Breast epithelium (tissue), 4 donors: Measurements from ENCODE around the gene TMUB2. TPM values are rescaled to one million over a fixed set of nuclear protein-coding genes. Genes with fewer than 3 reads are reported as not detected.
A peak's percentile ranks its signal among the peaks of the same experiment; 100 is the strongest.

ENCODE experiments used
- DNase-seq, 2 donors: peaks; one replicate each; pipeline ENCODE4 v3.0.0-alpha.2; 2019; ENCODE audit warnings: low spot score in 2 of 2
- H3K27ac ChIP-seq, 2 donors: fragments of 200-600 bp; sonication (generic) in 1 of 2; one replicate each; pipeline ENCODE4 v1.5.1; 2016 to 2019; ENCODE audit warnings: mild to moderate bottlenecking in 1 of 2
- H3K27me3 ChIP-seq, 2 donors: fragments of 200-600 bp; sonication (generic) in 1 of 2; one replicate each; pipeline versions ENCODE4 v1.5.1 to v1.6.0; 2017 to 2019; ENCODE audit warnings: control low read depth in 1 of 2, mild to moderate bottlenecking in 1 of 2
- H3K36me3 ChIP-seq: fragments of 200-600 bp; one replicate; pipeline ENCODE4 v1.5.1; 2019
- H3K4me1 ChIP-seq, 2 donors: fragments of 200-600 bp; sonication (generic); one replicate each; pipeline ENCODE4 v1.5.1; 2016 to 2019; ENCODE audit warnings: control low read depth in 1 of 2
- H3K4me3 ChIP-seq, 3 donors: fragments of 200-600 bp; sonication (generic); 1 replicate in 2 of 3; 2 replicates in 1 of 3; pipeline ENCODE4 v1.5.1; 2016 to 2019; ENCODE audit warnings: mild to moderate bottlenecking in 3 of 3, moderate library complexity in 2 of 3
- H3K9me3 ChIP-seq, 2 donors: fragments of 200-600 bp; sonication (generic) in 1 of 2; one replicate each; pipeline ENCODE4 v1.5.1; 2016 to 2019; ENCODE audit warnings: control low read depth in 1 of 2
- POLR2A ChIP-seq: fragments of 450-650 bp; IDR thresholded peaks from one replicate; pipeline ENCODE4 v1.6.1; 2016; ENCODE audit warnings: antibody characterized with exemption, mild to moderate bottlenecking, moderate library complexity
- POLR2AphosphoS5 ChIP-seq, 3 donors: sonication (generic); formaldehyde crosslinking; IDR thresholded peaks; one replicate each; pipeline ENCODE4 v1.6.1; 2017; ENCODE audit warnings: antibody characterized with exemption in 3 of 3
- intact Hi-C: fragments of 100-400 bp; cut with DNase I; formaldehyde crosslinking; loops from one replicate; pipeline ENCODE4 v1.15.1; 2023; ENCODE audit warnings: low total_unique reads
- total RNA-seq, 3 donors: library from RNA; depleted of rRNA; stranded (reverse); fragments of >200 nt; gene quantifications; one replicate each; pipeline ENCODE4 v1.1.0, GENCODE V29; 2016
- TF ChIP-seq, protein P1 (sequence below), 3 donors: fragments of 450-650 bp; IDR thresholded peaks; one replicate each; pipeline ENCODE4 v1.5.1; 2016 to 2017; ENCODE audit warnings: antibody characterized with exemption in 3 of 3, mild to moderate bottlenecking in 3 of 3, moderate library complexity in 3 of 3

Gene TMUB2
- total RNA-seq, 3 donors from 2014 or later = 36.0 to 52.0 (median 40.6) TPM

- H3K36me3 ChIP-seq = peaks cover 9% of the 10 kb centered on the region
- H3K4me3 ChIP-seq = no peak overlapping the region
- intact Hi-C loops = loop anchor here (5.0 kb wide), 1 partner anchor 116 kb away; no protein-coding TSS in a partner anchor
- TF ChIP-seq POLR2A = no peak
- TF ChIP-seq POLR2AphosphoS5 (IDR thresholded peaks at IDR 0.05) = no peak
- TF ChIP-seq, protein P1, sequence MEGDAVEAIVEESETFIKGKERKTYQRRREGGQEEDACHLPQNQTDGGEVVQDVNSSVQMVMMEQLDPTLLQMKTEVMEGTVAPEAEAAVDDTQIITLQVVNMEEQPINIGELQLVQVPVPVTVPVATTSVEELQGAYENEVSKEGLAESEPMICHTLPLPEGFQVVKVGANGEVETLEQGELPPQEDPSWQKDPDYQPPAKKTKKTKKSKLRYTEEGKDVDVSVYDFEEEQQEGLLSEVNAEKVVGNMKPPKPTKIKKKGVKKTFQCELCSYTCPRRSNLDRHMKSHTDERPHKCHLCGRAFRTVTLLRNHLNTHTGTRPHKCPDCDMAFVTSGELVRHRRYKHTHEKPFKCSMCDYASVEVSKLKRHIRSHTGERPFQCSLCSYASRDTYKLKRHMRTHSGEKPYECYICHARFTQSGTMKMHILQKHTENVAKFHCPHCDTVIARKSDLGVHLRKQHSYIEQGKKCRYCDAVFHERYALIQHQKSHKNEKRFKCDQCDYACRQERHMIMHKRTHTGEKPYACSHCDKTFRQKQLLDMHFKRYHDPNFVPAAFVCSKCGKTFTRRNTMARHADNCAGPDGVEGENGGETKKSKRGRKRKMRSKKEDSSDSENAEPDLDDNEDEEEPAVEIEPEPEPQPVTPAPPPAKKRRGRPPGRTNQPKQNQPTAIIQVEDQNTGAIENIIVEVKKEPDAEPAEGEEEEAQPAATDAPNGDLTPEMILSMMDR (IDR thresholded peaks at IDR 0.05) = no peak
- DNase-seq = no peak
- no peaks in the 10 kb centered on the region for H3K9me3 ChIP-seq
- H3K27ac ChIP-seq = no peak overlapping the region
- peaks cover 0 to 3% of the 10 kb centered on the region in 2 donors for H3K4me1 ChIP-seq
- no peaks in the 10 kb centered on the region for H3K27me3 ChIP-seq
Measured at GRCh38 chr17:44211281-44212265, 24.8 kb downstream of the TMUB2 start.

DNA sequence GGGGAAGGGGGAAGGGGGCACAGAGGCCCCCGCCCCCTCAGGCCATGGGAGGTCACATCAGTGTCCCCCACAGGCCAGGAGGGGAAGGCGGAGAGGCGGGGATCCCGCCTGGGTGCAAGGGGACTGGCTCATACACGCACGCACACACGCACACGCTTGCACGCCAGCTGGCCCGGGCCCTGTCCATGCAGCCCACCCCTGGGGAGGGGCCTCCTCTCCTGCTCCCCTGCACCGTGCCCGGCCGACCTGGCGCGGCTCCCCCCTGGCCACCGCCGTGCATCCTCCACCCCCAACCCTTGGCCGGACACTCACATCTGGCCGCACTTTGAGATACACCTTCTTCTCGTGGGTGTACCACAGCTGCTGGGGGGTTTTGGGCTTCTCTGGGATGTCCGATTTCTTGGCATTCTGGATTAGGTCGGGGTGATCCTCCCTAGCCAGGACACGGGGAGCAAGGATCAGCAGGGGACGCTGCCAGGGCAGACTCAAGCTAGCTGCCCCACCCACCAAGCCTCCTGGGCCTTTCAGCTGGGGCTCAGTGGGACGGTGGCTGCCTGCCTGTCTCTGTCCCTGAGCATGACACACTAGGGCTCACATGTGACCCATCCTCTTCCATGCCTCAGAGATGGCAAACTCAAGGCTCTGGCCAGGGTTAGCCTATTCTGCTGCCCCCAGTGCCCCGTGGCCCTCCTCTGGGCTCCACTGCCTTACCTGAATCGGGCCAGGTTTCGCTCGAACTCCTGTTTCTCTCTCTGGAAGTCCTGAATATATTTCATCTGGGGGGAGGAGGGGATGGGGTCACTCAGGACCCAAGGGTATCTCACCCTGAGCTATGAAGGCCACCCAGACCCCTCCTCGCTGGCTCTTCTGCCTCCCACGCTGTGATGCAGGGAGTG is 26.0 kb downstream of the TMUB2 start:
- intact Hi-C loops = loop anchor here (5.0 kb wide), 1 partner anchor 115 kb away; no protein-coding TSS in a partner anchor
- peaks cover 9% of the 10 kb centered on the region for H3K36me3 ChIP-seq
- H3K4me1 ChIP-seq = peaks cover 3 to 10% of the 10 kb centered on the region in 2 donors

DNA sequence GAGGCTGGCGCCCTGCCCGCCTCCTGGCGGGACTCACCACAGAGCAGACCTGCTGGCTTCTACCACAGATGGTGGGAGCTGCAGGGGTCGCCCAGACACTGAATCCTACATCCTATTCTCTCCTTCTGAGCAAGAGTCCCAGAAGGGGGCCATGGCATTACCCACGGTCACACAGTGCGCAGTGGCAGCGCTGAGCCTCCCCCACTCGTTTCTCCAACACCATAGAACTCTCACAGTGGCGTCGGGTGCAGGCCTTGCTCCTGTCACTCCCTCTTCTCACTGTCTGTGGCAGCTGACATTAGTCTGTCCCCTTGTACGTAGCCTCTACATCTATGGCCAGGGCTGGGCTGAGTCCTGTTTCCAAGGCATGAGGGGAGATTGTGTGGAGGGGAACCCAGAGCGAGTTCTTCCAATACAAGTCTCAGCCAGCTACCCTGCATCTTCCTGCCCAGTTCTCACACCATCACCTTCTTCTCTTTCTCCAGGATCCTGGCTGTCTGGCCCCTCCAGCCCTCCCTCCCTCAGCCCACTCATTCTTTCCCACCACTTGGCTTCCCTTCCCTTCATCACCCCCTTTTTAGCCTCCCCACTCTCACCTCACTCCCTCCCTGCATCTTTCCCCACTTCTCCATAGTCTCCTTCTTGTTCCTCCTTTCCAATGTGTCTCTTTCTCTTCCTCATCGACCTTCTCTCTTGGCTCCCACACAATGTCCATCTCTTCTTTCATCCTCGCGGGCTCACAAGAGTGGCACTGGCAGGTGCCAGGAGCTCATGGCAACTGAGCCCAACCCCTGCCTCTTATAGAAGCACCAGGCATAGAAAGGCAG is 26.8 kb downstream of the TMUB2 start:
- Histone ChIP-seq H3K4me1 (peaks cover 3 to 14% of the 10 kb centered on the region in 2 donors), H3K9me3 (no peaks in the 10 kb centered on the region), H3K27ac (no peak overlapping the region), H3K4me3 (no peak overlapping the region), H3K27me3 (no peaks in the 10 kb centered on the region), H3K36me3 (peaks cover 9% of the 10 kb centered on the region)
- intact Hi-C loops = loop anchor here (5.0 kb wide), 1 partner anchor 114 kb away; no protein-coding TSS in a partner anchor
- TF ChIP-seq, protein P1 (IDR thresholded peaks at IDR 0.05) = no peak
- TF ChIP-seq POLR2AphosphoS5 (IDR thresholded peaks at IDR 0.05) = no peak
- no peak for TF ChIP-seq POLR2A
- no peak for DNase-seq

More for the DNA sequence above, 26.0 kb downstream of the TMUB2 start:
- H3K27me3 ChIP-seq = no peaks in the 10 kb centered on the region
- no peak overlapping the region for H3K4me3 ChIP-seq
- no peaks in the 10 kb centered on the region for H3K9me3 ChIP-seq
- TF ChIP-seq POLR2A = no peak
- TF ChIP-seq POLR2AphosphoS5 (IDR thresholded peaks at IDR 0.05) = no peak
- TF ChIP-seq, protein P1 (IDR thresholded peaks at IDR 0.05) = no peak
- no peak for DNase-seq
- peak overlapping the region in 1 of 2 donors; percentile 25 for H3K27ac ChIP-seq

DNA sequence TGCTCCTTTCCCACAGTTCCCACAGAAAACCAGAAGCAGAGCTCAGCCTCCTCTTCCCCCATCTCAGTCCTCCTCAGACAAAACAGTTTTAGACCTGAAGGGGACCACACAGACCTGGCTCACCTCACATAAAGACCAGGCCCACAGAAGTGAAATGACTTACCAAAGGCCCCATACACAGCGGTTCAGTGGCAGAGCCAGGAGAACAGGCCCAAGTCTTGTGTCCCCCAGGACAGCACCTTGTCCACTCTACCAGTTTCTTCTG is 27.4 kb downstream of the TMUB2 start:
- TF ChIP-seq, protein P1 (IDR thresholded peaks at IDR 0.05) = no peak
- no peak for TF ChIP-seq POLR2AphosphoS5 (IDR thresholded peaks at IDR 0.05)
- intact Hi-C loops = loop anchor here (5.0 kb wide), 1 partner anchor 113 kb away; no protein-coding TSS in a partner anchor
- H3K4me1 ChIP-seq = peaks cover 3 to 14% of the 10 kb centered on the region in 2 donors
- no peak overlapping the region for H3K27ac ChIP-seq
- no peaks in the 10 kb centered on the region for H3K27me3 ChIP-seq
- H3K4me3 ChIP-seq = no peak overlapping the region
- DNase-seq = no peak
- H3K36me3 ChIP-seq = peaks cover 5% of the 10 kb centered on the region
- no peaks in the 10 kb centered on the region for H3K9me3 ChIP-seq
